Superior temporal gyrus (tissue), 1 donor: ENCODE data around the gene PTPRM.
A peak's percentile ranks its signal among the peaks of the same experiment; 100 is the strongest.

ENCODE experiments used
- DNase-seq: peaks from one replicate; pipeline ENCODE4 v3.0.0-alpha.2; 2016; ENCODE audit errors: extremely low spot score

Gene PTPRM

GRCh38 chr18:8324343-8325065 is 757.4 kb downstream of the PTPRM start:
- DNase-seq = no peak

GRCh38 chr18:8326763-8327394 is 759.8 kb downstream of the PTPRM start:
- DNase-seq = no peak

- DNase-seq = no peak
These were observed 761.0 kb downstream of the PTPRM start for GRCh38 chr18:8328126-8328525.

GRCh38 chr18:8329186-8329771 is 762.2 kb downstream of the PTPRM start:
- DNase-seq = no peak

- DNase-seq = no peak
These were observed 763.5 kb downstream of the PTPRM start for GRCh38 chr18:8330575-8330974.

- DNase-seq = no peak
These were observed 765.2 kb downstream of the PTPRM start for GRCh38 chr18:8332286-8332685.

GRCh38 chr18:8333961-8334360 is 766.8 kb downstream of the PTPRM start:
- no peak for DNase-seq

- DNase-seq = no peak
These were observed 770.1 kb downstream of the PTPRM start for GRCh38 chr18:8337211-8337610.

- DNase-seq = no peak
These were observed 772.1 kb downstream of the PTPRM start for GRCh38 chr18:8339210-8339609.

- DNase-seq = peak; percentile 23
These were observed 772.8 kb downstream of the PTPRM start for GRCh38 chr18:8339952-8340351.

GRCh38 chr18:8341481-8342230 is 774.5 kb downstream of the PTPRM start:
- DNase-seq = no peak

GRCh38 chr18:8348051-8348720 is 781.1 kb downstream of the PTPRM start:
- no peak for DNase-seq

- DNase-seq = no peak
These were observed 782.6 kb downstream of the PTPRM start for GRCh38 chr18:8349608-8350323.

GRCh38 chr18:8350628-8351027 is 783.5 kb downstream of the PTPRM start:
- no peak for DNase-seq

GRCh38 chr18:8351161-8351560 is 784.0 kb downstream of the PTPRM start:
- no peak for DNase-seq

GRCh38 chr18:8354304-8354703 is 787.2 kb downstream of the PTPRM start:
- no peak for DNase-seq

GRCh38 chr18:8356001-8356400 is 788.9 kb downstream of the PTPRM start:
- DNase-seq = no peak

GRCh38 chr18:8357320-8357719 is 790.2 kb downstream of the PTPRM start:
- no peak for DNase-seq

GRCh38 chr18:8358033-8358765 is 791.1 kb downstream of the PTPRM start:
- no peak for DNase-seq

GRCh38 chr18:8359076-8359475 is 792.0 kb downstream of the PTPRM start:
- no peak for DNase-seq

GRCh38 chr18:8359481-8359880 is 792.4 kb downstream of the PTPRM start:
- DNase-seq = no peak
